ENCODE measurements around the gene ZDHHC11B.
"Not testable (repeated sequence)": the region's sequence is repeated elsewhere in the genome, so short reads cannot be mapped to it uniquely, and the experiment has no call there.

DNA sequence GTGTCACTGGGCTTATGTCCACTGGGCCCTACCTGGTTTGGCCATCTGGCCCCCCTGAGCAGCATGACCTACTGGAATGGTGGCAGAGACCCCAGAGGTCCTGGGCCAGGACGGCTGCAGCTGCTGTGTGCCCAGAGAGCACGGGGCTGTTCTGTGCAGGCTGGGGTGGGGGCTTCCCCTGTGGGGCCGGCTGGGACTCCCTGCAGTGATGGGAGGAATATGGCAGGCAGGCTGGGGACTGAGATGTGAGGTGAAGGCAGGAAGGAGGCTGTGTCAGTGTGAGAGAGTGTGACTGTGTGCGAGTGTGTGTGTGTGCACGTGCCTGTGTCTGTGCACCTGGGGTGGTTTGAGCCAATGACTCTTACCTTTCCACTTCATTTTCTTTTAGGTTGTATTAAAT lies 29.0 kb upstream of the ZDHHC11B start:
- not testable (repeated sequence) for TF ChIP-seq POLR2A (IDR thresholded peaks at IDR 0.05)
- TF ChIP-seq, protein P1, sequence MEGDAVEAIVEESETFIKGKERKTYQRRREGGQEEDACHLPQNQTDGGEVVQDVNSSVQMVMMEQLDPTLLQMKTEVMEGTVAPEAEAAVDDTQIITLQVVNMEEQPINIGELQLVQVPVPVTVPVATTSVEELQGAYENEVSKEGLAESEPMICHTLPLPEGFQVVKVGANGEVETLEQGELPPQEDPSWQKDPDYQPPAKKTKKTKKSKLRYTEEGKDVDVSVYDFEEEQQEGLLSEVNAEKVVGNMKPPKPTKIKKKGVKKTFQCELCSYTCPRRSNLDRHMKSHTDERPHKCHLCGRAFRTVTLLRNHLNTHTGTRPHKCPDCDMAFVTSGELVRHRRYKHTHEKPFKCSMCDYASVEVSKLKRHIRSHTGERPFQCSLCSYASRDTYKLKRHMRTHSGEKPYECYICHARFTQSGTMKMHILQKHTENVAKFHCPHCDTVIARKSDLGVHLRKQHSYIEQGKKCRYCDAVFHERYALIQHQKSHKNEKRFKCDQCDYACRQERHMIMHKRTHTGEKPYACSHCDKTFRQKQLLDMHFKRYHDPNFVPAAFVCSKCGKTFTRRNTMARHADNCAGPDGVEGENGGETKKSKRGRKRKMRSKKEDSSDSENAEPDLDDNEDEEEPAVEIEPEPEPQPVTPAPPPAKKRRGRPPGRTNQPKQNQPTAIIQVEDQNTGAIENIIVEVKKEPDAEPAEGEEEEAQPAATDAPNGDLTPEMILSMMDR (IDR thresholded peaks at IDR 0.05), result not testable (repeated sequence)
